PC-3 (cell line): ENCODE results near the gene DRC3.

Source experiments
- CTCF ChIP-seq: fragments of 300-600 bp; sonication (generic); conservative IDR thresholded peaks from 2 replicates; pipeline ENCODE4 v1.5.1; 2017; ENCODE audit warnings: antibody characterized with exemption, low read depth, mild to moderate bottlenecking, low read length
- EZH2 ChIP-seq: fragments of 300-600 bp; sonication (generic); IDR thresholded peaks from one replicate; pipeline ENCODE4 v1.6.1; 2017; ENCODE audit warnings: antibody characterized with exemption, mild to moderate bottlenecking, low read length; ENCODE audit not compliant: unreplicated experiment

- TF ChIP-seq CTCF (no peak), EZH2 (no peak)
These were observed 41.5 kb upstream of the DRC3 start for GRCh38 chr17:17931159-17931558.
